Ascending aorta (tissue), 2 donors: ENCODE results near the gene ACTN4. TPM values are rescaled to one million over a fixed set of nuclear protein-coding genes. Genes with fewer than 3 reads are reported as not detected.

ENCODE experiments used
- DNase-seq, 2 donors: peaks; one replicate each; pipeline ENCODE4 v3.0.0-alpha.2; 2019; ENCODE audit warnings: low spot score in 2 of 2
- H3K27ac ChIP-seq, 2 donors: fragments of 200-600 bp; sonication (generic); one replicate each; pipeline ENCODE4 v1.5.1; 2016 to 2017; ENCODE audit warnings: mild to moderate bottlenecking in 1 of 2
- H3K27me3 ChIP-seq: fragments of 200-600 bp; sonication (generic); one replicate; pipeline ENCODE4 v1.5.1; 2017
- H3K36me3 ChIP-seq, 2 donors: fragments of 200-600 bp; sonication (generic); one replicate each; pipeline ENCODE4 v1.5.1; 2016
- H3K4me1 ChIP-seq, 2 donors: fragments of 200-600 bp; sonication (generic); one replicate each; pipeline ENCODE4 v1.5.1; 2016 to 2017; ENCODE audit warnings: mild to moderate bottlenecking in 1 of 2
- H3K4me3 ChIP-seq, 2 donors: fragments of 200-600 bp; sonication (generic); one replicate each; pipeline ENCODE4 v1.5.1; 2016 to 2017; ENCODE audit warnings: mild to moderate bottlenecking in 1 of 2
- H3K9me3 ChIP-seq, 2 donors: fragments of 200-600 bp; sonication (generic); one replicate each; pipeline ENCODE4 v1.5.1; 2016
- CTCF ChIP-seq, 3 experiments: fragments of 200-600 bp in 2 of 3; fragments of 450-650 bp in 1 of 3; sonication (generic) in 2 of 3; IDR thresholded peaks; one replicate each; pipeline ENCODE4 v1.5.1; 2016 to 2019; ENCODE audit warnings: antibody characterized with exemption in 3 of 3, mild to moderate bottlenecking in 1 of 3, moderate library complexity in 1 of 3
- intact Hi-C: fragments of 100-400 bp; cut with DNase I; formaldehyde crosslinking; loops from one replicate; pipeline ENCODE4 v1.15.1; 2023
- total RNA-seq: library from RNA; depleted of rRNA; stranded (reverse); fragments of >200 nt; gene quantifications from one replicate; pipeline ENCODE4 v1.1.0, GENCODE V29; 2016

Gene ACTN4
- total RNA-seq, 1 donor from 2014 or later, result 1,036 TPM

GRCh38 chr19:38706792-38707511 is 59.5 kb downstream of the ACTN4 start:
- no peaks in the 10 kb centered on the region for H3K27me3 ChIP-seq
- intact Hi-C loops, result no loop called here
- peak overlapping the region; percentile 79 for H3K27ac ChIP-seq
- H3K9me3 ChIP-seq, result no peaks in the 10 kb centered on the region
- H3K36me3 ChIP-seq, result peaks cover 96 to 100% of the 10 kb centered on the region in 2 donors
- H3K4me1 ChIP-seq, result peaks cover 34 to 71% of the 10 kb centered on the region in 2 donors
- no peak overlapping the region for H3K4me3 ChIP-seq
- TF ChIP-seq CTCF (IDR thresholded peaks at IDR 0.05), result no peak
- DNase-seq, result no peak

- no peak for DNase-seq
- Histone ChIP-seq H3K27me3 (no peaks in the 10 kb centered on the region), H3K9me3 (no peaks in the 10 kb centered on the region), H3K36me3 (peaks cover 92 to 100% of the 10 kb centered on the region in 2 donors), H3K4me3 (no peak overlapping the region), H3K4me1 (peaks cover 34 to 71% of the 10 kb centered on the region in 2 donors), H3K27ac (peak overlapping the region; percentile 79)
- intact Hi-C loops, result no loop called here
- TF ChIP-seq CTCF (IDR thresholded peaks at IDR 0.05), result no peak
Observed at GRCh38 chr19:38707512-38708114, 60.2 kb downstream of the ACTN4 start.

GRCh38 chr19:38708413-38709024 is 61.1 kb downstream of the ACTN4 start:
- no peaks in the 10 kb centered on the region for H3K9me3 ChIP-seq
- no peaks in the 10 kb centered on the region for H3K27me3 ChIP-seq
- intact Hi-C loops, result no loop called here
- peaks cover 36 to 73% of the 10 kb centered on the region in 2 donors for H3K4me1 ChIP-seq
- peaks cover 92 to 100% of the 10 kb centered on the region in 2 donors for H3K36me3 ChIP-seq
- H3K4me3 ChIP-seq, result no peak overlapping the region
- TF ChIP-seq CTCF (IDR thresholded peaks at IDR 0.05), result no peak
- no peak for DNase-seq
- peak overlapping the region; percentile 79 for H3K27ac ChIP-seq

GRCh38 chr19:38709119-38709518 is 61.7 kb downstream of the ACTN4 start:
- TF ChIP-seq CTCF (IDR thresholded peaks at IDR 0.05), result no peak
- Histone ChIP-seq H3K27me3 (no peaks in the 10 kb centered on the region), H3K27ac (peak overlapping the region; percentile 79), H3K4me3 (no peak overlapping the region), H3K9me3 (no peaks in the 10 kb centered on the region), H3K4me1 (peaks cover 41 to 78% of the 10 kb centered on the region in 2 donors), H3K36me3 (peaks cover 92 to 100% of the 10 kb centered on the region in 2 donors)
- intact Hi-C loops, result no loop called here
- DNase-seq, result no peak

GRCh38 chr19:38709671-38710415 is 62.4 kb downstream of the ACTN4 start:
- no peak overlapping the region for H3K4me3 ChIP-seq
- H3K27me3 ChIP-seq, result no peaks in the 10 kb centered on the region
- peaks cover 48 to 84% of the 10 kb centered on the region in 2 donors for H3K4me1 ChIP-seq
- TF ChIP-seq CTCF (IDR thresholded peaks at IDR 0.05), result no peak
- peak overlapping the region; percentile 79 for H3K27ac ChIP-seq
- peaks cover 92 to 100% of the 10 kb centered on the region in 2 donors for H3K36me3 ChIP-seq
- no peaks in the 10 kb centered on the region for H3K9me3 ChIP-seq
- intact Hi-C loops, result loop anchor here (2.0 to 10.0 kb wide), 3 partner anchors 17 to 315 kb away; no protein-coding TSS in a partner anchor
- no peak for DNase-seq
